ENCODE data around the gene PSPN. TPM values are rescaled to one million over a fixed set of nuclear protein-coding genes. Genes with fewer than 3 reads are reported as not detected.

Gene PSPN
- total and polyA plus RNA-seq, 9 of the 15 experiments (the other 6 are each of a cell fraction or from before 2014, with no cell fraction given) = 0.21 to 1.1 (median 0.58) TPM

DNA sequence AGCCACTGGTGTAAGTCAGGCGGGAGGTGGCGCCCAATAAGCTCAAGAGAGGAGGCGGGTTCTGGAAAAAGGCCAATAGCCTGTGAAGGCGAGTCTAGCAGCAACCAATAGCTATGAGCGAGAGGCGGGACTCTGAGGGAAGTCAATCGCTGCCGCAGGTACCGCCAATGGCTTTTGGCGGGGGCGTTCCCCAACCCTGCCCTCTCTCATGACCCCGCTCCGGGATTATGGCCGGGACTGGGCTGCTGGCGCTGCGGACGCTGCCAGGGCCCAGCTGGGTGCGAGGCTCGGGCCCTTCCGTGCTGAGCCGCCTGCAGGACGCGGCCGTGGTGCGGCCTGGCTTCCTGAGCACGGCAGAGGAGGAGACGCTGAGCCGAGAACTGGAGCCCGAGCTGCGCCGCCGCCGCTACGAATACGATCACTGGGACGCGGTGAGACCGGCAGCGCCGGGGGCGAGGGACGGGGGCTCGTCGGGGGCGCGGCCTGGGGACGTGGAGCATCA, 3.1 kb downstream of the PSPN start, which contains the start of gene ALKBH7 (continued):
- TF ChIP-seq ASH1L (IDR thresholded peaks at IDR 0.05; ENCODE audit: borderline replicate concordance, low read depth, partially characterized antibody) = peak; percentile 100
- TF ChIP-seq, protein P1, sequence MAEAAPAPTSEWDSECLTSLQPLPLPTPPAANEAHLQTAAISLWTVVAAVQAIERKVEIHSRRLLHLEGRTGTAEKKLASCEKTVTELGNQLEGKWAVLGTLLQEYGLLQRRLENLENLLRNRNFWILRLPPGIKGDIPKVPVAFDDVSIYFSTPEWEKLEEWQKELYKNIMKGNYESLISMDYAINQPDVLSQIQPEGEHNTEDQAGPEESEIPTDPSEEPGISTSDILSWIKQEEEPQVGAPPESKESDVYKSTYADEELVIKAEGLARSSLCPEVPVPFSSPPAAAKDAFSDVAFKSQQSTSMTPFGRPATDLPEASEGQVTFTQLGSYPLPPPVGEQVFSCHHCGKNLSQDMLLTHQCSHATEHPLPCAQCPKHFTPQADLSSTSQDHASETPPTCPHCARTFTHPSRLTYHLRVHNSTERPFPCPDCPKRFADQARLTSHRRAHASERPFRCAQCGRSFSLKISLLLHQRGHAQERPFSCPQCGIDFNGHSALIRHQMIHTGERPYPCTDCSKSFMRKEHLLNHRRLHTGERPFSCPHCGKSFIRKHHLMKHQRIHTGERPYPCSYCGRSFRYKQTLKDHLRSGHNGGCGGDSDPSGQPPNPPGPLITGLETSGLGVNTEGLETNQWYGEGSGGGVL (CRISPR knock-in tag; IDR thresholded peaks at IDR 0.05) = no peak
- no peak for TF ChIP-seq MXI1 (IDR thresholded peaks at IDR 0.05; ENCODE audit: low read depth, low read length)
- no peak for TF ChIP-seq SNRNP70 (optimal IDR thresholded peaks at IDR 0.05; ENCODE audit: low read depth, low read length)
- no peak for TF ChIP-seq SMARCA4 (IDR thresholded peaks at IDR 0.05)
- TF ChIP-seq CBX3 (IDR thresholded peaks at IDR 0.05; ENCODE audit: borderline replicate concordance in 1 of 2, low read length in 2 of 2) = no peak
- TF ChIP-seq KLF13 (tag; IDR thresholded peaks at IDR 0.05; ENCODE audit: borderline replicate concordance, low read depth) = no peak
- no peak for TF ChIP-seq SMARCB1 (IDR thresholded peaks at IDR 0.05; ENCODE audit: insufficient read length, low read depth)
- no peak for TF ChIP-seq CTCFL (IDR thresholded peaks at IDR 0.05; ENCODE audit: borderline replicate concordance, insufficient read depth, low read depth, low read length, poor library complexity, severe bottlenecking)
- TF ChIP-seq THRAP3 (IDR thresholded peaks at IDR 0.05; ENCODE audit: borderline replicate concordance) = no peak
- no peak for TF ChIP-seq ZSCAN32 (CRISPR knock-in tag; IDR thresholded peaks at IDR 0.05)
- TF ChIP-seq, protein P2, sequence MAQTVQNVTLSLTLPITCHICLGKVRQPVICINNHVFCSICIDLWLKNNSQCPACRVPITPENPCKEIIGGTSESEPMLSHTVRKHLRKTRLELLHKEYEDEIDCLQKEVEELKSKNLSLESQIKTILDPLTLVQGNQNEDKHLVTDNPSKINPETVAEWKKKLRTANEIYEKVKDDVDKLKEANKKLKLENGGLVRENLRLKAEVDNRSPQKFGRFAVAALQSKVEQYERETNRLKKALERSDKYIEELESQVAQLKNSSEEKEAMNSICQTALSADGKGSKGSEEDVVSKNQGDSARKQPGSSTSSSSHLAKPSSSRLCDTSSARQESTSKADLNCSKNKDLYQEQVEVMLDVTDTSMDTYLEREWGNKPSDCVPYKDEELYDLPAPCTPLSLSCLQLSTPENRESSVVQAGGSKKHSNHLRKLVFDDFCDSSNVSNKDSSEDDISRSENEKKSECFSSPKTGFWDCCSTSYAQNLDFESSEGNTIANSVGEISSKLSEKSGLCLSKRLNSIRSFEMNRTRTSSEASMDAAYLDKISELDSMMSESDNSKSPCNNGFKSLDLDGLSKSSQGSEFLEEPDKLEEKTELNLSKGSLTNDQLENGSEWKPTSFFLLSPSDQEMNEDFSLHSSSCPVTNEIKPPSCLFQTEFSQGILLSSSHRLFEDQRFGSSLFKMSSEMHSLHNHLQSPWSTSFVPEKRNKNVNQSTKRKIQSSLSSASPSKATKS (CRISPR knock-in tag; IDR thresholded peaks at IDR 0.05) = no peak
- no peak for TF ChIP-seq FOSL1 (tag; conservative IDR thresholded peaks at IDR 0.05)
- TF ChIP-seq USF2 (CRISPR knock-in tag; IDR thresholded peaks at IDR 0.05) = no peak
- TF ChIP-seq, protein P3, sequence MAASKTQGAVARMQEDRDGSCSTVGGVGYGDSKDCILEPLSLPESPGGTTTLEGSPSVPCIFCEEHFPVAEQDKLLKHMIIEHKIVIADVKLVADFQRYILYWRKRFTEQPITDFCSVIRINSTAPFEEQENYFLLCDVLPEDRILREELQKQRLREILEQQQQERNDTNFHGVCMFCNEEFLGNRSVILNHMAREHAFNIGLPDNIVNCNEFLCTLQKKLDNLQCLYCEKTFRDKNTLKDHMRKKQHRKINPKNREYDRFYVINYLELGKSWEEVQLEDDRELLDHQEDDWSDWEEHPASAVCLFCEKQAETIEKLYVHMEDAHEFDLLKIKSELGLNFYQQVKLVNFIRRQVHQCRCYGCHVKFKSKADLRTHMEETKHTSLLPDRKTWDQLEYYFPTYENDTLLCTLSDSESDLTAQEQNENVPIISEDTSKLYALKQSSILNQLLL (CRISPR knock-in tag; IDR thresholded peaks at IDR 0.05; ENCODE audit: borderline replicate concordance) = no peak
